Activated CD8-positive, alpha-beta memory T cell treated with anti-CD3 and anti-CD28 coated beads, Interleukin-2, amount 50 U/mL, for 48 hours (primary cell): ENCODE results near the gene TTC4.

ENCODE experiments used
- DNase-seq: peaks from one replicate; pipeline ENCODE4 v3.0.0-alpha.2; 2020

Gene TTC4, protein sequence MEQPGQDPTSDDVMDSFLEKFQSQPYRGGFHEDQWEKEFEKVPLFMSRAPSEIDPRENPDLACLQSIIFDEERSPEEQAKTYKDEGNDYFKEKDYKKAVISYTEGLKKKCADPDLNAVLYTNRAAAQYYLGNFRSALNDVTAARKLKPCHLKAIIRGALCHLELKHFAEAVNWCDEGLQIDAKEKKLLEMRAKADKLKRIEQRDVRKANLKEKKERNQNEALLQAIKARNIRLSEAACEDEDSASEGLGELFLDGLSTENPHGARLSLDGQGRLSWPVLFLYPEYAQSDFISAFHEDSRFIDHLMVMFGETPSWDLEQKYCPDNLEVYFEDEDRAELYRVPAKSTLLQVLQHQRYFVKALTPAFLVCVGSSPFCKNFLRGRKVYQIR

DNA sequence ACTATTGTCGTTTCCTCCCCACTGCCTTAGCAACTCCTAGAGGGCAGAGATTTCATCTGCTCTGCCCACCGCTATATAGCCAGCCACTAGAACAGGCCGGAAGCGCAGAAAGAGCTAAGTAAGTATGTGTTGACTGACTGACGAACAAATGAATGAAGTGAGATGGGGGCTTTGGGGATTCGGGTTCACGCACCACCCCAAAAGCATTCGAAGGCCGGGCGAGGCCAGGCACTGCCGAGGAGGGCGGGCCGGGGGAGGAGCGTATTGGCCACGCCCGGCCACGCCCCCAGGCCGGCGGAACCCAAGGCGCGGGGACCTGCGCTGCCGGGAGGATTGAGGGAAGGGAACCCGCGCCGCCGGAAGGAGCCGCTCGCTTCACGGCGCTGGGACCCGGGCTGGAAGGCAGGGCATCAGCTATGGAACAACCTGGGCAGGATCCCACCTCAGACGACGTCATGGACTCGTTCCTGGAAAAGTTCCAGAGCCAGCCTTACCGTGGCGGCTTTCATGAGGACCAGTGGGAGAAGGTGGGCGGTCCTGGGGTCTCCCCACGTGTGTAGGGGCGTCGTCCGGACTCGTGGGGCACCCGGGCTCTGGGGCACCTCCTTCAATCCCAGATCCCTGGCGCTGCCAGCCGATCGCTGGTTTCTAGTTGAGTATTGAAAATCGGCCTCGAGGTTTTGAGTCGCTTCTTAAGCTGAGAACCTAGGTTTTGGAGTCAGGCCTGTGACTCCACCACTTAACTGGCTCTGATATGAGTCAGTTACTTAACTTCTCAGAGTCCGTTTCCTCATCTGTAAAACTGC is at the start of gene TTC4:
Gene TTC4, plus strand, starts transcription at position 369 of the 806 bp plus-strand sequence. Its CDS starts 48 bp downstream, at position 417.
- peak; percentile 95 for DNase-seq

DNA sequence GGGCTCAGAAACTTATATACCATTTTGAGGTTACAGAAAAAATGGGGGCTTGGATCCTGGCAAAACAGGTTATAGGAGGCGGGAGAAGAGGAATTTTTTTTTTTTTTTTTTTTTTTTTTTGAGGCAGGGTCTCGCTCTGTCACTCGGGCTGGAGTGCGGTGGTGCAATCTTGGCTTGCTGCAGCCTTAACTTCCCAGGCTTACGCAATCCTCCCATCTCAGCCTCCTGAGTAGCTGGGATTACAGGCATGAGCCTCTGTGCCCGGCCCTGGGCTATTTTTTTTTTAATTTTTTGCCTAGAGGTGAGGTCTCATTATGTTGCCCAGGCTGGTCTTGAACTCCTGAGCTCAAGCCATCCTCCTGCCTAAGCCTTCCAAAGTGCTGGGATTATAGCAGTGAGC is 49.3 kb upstream of the TTC4 start:
- no peak for DNase-seq

DNA sequence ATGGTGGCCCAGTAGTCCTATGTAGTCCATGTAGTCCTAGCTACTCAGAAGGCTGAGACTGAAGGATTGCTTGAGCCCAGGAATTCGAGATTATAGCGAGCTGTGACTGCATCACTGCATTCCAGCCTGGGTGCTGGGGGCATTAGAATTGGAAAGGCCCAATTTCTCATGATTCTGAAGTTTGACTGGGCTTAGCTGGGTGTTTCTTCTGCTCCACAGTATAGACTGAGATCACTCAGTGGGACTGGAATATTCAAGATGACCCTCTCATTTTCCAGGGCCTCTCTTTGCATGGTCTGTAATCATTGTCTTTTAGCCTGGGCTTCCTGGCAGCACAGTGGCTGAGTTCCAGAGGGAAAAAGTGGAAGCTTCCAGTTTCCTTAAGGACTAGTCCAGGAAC is 47.9 kb upstream of the TTC4 start:
- DNase-seq, result no peak

DNA sequence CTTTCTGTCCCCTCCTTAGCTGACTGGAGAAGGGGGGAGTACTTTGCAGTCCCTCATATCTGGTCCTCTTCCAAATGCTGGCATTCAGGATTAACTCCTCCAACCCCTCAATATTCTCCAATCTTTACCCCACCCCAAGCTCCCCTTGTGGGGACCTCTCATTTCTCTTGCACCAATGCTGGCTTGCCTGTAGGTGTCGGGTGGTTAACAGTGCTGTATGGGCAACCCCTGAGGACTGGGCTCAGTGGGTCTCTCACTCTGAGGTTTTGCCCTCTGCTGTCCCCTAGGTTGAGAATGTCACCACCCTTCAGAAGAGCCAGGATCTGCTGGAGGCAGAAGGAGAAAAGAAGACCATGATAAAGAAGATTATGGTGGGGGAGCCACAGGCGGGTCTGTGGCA is 47.1 kb upstream of the TTC4 start:
- no peak for DNase-seq

DNA sequence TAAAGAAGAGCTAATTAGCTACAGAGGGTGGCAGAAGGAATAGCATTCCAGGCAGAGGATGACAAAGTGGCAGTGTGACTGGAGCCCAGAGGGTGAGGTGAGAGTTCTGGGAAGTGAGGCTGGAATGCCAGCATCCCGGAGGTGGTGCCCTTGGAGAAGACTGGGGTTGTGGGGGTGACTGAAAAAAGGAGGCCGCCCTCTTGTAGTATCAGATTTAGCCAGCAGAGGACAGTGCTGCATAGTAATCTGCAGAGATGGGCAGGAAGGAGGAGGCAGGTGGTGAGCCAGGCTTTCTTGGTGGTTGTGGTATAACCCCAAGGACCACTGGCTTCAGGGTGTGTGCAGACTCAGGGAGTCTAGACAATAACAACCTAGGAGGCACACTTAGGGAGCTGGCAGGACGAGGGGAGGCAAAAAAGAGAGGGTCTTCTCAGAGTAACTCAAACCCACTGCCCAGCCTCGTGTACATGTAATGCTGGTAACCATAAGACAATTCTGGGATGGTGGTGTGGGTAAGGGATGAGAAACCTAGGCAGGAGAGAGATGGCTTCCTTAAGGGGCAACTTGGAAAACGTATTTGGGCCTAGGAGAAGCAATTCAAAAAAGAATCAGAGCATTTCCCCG is 43.6 kb upstream of the TTC4 start:
- DNase-seq, result peak; percentile 84

DNA sequence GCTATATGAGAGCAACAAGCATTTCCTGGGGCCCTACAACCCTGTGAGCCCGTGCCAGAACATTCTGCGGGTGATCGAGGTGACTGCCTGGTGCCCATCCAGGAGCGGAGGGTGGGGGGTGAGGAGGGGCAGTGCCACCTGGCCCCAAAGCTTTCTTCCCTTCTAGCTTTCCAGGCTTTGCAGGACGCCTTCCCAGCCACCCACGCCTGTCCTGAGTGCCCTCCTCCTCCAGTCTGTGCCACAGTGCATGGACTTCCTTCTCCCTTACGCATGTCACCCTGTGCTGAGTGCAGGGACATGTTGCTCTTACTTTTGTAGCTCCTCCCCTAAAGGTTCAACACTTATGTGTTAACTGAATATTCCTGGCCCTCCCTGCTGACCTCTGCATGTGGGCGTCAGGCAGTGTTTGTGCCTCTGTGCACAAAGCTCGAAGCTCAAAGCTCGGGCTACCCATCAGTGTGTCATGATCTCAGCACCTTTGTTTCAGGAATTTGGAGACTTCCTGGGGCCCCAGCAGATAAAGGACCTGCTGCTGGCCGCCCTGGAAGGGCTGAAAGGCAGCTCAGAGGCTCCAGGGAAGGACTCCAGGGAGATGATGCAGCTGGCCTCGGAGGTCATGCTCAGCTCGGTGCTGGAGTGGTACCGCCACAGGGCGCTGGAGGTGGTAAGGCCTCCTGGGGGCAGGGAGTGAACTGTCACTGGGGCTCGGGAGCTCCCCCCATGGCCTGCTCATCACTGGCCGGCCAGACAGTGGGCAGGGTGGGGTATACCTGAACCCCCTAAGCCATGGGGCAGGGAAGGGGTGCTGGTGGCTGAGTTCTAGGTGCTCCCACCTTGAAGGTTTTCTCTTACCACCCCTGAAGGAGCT is 36.7 kb upstream of the TTC4 start:
- DNase-seq, result no peak

DNA sequence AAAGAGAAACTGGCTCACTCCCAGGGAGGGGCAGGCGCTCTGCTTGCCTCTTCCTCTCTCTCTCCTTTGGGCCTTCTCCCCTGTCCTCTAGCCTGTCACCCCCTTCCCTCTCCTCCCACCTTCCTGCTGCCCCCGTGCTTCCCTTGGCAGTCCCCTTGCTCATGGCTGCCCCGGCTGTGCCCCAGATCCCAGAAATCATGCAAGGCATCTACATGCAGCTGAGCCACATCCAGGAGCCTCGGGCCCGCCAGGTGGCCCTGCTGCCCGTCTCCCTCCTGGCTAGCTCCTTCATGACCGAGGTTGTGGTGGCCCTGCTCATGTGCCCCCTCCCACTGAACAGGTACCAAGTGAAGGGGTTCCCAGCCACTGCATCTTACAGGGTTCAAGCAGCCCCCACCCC is 36.0 kb upstream of the TTC4 start:
- DNase-seq, result no peak

DNA sequence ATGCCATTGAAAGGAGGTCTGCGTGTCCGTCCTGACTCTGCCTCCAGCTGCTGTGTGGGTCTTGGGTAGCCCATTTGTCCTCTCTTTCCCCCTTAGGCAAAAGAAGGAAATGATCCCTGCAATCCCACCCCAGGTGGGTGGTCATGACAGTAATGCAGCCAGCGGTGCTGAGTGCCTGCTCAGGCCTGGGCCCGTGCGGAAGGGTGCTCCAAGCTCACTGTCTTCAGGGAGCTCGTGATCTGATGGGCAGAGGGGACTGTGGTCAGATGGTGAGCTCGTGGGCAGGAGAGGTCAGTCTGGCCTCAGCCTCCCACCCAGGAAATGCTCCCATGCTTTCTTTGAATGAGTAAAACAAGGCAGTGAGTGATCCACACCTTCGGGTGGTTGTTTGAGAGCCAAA is 35.3 kb upstream of the TTC4 start:
- no peak for DNase-seq

DNA sequence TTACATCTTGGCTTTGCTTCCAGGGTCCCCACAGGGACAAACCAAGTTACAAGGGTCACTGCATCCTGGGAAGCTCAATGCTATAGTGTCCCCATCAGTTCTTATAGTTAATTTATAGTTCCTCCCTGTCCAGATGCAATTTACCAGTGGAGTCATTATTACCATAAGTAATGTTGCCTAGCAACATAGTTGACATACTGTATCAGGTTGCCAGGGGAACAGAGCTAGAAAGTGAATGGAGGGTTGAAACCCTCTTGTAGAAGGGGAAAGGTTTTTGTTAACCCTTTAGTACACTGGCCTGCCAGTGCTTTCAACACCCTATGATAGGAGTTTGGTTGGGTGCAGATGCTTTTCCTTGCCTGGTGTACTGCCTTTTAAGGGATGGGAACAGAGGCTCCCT is 34.3 kb upstream of the TTC4 start:
- no peak for DNase-seq

DNA sequence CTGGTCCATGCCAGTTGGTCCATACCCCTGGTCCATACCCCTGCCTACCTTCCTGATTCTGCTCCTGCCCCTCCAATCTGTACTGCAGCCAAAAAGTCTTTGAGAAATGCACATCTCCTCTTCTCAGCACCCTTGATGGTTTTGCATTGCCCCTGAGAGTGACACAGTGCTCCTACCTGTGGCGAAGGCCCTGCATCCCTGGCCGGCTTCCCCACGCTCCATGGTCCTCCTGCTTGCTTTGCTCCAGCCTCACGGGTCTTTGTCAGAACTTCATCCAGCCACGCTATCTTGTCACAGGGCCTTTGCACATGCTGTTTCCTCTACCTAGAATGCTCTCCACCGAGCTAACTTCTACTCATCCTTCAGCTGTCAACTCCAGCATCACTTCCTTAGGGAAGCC is 32.2 kb upstream of the TTC4 start:
- no peak for DNase-seq

DNA sequence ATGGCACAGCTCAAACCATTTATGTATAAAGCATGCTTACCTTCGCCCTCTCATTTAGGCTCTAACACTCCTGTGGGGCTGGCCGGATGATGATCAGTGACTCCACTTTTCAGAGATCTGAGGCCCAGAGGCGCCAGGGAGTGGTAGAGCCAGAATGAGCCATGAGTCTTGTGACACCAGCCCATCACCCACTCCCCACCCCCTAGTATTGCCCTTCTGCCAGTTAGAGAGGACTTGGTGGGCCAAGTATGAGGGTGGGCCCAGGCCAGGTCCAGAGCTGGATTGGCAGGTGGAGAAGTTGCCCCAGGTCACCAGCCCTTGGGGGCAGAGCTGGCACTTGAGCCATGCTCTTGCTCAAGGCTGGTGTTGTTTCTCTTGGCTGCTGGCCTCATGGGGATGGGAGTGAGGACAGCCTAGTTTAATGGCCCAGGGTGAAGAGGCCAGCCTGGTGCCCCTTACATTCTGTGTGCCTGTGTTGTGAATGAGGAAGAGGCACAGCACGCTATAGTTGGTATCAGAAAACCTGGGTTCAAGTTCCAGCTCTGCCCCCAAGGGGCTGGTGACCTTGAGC is 30.2 kb upstream of the TTC4 start:
- no peak for DNase-seq

DNA sequence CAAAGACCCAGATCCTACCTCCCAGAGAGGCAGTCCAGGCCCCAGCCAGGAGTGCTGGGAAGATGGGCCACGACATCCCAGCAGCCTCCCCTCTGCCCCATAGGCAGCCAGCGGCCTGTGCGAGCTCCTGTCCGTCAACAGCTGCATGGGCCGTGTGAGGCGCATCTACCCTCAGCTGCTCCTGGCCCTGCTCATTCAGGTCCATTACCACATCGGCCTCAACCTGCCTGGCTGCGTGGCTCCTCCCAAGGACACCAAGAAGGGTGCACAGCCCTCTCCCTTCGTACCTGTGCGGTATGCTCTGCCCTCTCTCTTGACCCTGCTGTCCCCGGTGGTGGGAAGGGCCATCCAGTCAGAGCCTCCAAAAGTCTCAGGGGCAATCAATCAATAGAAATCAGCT is 29.5 kb upstream of the TTC4 start:
- DNase-seq, result no peak

DNA sequence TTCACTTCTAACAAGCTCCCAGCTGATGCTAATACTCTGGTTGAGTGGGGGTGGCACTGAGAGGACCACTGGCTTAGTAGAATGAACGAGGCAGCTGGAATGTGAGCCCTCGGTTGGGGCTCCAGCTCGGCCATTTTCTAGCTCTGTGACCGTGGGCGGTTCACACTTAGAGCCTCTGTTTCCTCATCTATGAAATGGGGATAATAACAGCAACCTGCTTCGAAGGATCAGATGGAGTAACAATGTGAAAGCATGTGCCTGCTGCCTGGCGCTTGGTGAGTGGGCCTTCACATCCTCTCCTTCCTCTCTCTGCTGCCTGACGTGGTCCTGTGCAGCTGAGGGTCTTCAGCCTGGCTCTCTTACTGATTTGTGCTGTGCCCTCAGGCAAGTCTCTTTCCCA is 20.9 kb upstream of the TTC4 start:
- DNase-seq, result no peak

DNA sequence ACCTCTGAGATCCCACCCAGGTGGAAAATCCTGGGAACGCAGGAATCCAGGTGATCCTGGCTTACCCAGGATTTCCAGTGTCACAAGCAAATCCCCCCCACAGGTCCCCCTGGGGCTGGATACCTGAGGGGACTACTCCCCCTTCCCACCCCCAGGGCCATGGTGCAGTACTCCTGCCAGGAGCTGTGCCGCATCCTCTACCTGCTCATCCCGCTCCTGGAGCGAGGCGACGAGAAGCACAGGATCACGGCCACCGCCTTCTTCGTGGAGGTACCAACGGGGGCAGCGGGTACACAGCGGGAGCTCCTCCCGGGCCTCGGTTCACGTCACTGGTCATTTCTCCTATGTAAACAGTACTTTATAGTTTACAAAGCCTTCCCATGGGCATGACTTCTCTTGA is 20.4 kb upstream of the TTC4 start:
- no peak for DNase-seq

DNA sequence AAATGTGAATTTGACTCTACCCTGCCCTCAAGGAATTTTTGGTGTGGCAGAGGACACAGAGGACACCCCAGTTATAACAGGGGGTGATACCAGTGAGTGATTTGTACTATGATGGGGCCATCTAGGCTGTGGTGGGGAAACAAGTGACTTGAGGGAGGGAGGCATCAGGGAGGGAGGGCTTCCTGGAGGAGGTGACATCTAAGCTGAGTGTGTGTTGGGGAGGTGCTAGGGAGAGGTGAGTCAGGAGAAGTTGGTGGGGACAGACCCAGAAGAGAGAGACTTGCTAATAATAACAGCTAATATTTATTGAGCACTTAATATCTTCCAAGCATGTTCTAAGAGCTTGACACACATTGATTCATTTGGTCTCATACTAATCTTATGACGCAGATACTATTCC is 19.9 kb upstream of the TTC4 start:
- no peak for DNase-seq

DNA sequence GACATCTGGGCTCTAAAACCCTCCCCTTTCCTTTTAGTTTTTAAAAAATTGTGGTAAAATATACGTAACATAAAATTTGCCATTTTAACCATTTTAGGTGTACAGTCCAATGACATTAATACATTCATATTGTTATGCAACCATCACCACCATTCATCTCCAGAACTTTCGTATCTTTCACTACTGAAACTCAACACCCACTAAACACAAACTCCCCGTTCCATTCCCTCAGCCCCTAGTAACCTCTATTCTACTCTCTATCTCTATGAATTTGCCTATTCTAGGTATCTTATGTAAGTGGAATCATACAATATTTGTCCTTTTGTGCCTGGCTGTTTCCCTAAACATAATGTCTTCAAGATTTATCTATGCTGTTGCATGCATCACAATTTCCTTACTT is 19.4 kb upstream of the TTC4 start:
- DNase-seq, result no peak

DNA sequence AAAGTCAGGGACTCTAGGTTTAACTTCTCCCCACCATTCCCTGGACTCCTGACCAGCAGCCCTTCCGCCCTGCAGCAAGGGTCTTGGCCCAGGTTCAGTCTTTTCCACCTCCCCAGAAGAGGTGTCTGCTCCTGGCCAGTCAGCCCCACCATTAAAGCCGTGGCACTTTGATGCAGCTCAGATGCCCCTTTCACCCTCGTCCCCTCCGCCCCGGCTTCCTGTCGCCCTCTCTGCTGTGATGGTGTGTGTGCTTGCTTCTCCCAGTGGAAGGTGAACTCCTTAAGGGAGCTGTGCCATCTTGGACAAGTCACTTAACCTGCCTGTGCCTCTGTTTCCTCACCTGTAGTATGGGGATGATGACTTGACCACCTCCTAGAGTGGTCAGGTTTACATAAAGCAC is 17.8 kb upstream of the TTC4 start:
- no peak for DNase-seq

DNA sequence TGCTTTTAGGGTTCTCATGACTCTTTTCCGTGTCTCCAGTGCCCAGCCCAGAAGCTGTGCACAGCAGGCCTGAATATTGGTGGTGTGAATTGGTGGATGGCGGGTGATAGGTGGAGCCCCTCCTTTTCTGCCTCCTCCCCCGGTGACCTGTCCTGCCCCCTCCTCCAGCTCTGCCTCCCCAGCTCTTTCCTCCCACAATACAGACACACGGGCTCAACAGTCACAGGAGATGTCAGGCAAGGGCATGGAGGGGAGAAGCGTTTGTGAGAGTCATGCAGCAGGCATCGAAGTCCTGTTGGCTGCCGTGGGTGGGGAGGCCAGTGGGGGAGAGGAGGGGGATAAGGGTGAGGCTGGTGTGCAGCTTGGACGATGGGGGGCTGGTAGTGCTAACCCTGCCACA is 17.3 kb upstream of the TTC4 start:
- DNase-seq, result no peak

DNA sequence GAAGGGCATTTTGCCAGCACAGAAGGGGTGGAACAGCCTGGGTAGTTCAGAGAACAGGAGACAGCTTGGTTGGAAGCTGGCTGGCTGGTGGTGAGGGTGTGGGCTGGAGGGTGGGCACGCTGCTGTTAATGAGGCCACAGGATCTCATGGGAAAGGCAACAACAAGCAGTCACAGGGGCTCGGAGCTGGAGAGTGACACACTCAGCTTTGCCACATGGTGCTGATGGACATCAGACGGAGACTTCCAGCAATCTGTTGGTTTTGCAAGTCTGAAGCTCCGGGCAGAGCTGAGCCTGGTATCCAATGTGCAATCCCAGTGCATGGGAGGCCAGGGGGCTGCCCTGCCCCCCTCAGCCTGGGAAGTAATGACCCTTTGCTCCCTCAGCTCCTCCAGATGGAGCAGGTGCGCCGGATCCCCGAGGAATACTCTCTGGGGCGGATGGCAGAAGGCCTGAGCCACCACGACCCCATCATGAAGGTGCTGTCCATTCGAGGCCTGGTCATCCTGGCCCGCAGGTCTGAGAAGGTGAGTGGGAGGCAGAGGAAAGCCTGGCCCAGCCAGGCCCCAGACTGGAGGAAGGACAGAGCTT is 15.6 kb upstream of the TTC4 start:
- DNase-seq, result no peak

DNA sequence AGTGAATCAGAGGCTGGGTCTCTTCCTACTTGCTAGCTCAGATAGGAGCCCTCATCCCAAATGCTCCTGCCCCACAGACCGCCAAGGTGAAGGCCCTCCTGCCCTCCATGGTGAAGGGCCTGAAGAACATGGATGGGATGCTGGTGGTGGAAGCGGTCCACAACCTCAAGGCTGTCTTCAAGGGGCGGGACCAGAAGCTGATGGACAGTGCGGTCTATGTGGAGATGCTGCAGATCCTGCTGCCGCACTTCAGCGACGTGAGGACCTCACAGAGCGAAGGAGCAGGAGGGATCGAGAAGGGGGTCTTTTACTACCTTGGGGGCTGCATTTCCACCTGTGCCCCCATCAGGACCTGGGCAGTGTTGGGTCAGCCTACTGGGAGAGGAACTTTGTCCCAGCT is 14.6 kb upstream of the TTC4 start:
- no peak for DNase-seq

DNA sequence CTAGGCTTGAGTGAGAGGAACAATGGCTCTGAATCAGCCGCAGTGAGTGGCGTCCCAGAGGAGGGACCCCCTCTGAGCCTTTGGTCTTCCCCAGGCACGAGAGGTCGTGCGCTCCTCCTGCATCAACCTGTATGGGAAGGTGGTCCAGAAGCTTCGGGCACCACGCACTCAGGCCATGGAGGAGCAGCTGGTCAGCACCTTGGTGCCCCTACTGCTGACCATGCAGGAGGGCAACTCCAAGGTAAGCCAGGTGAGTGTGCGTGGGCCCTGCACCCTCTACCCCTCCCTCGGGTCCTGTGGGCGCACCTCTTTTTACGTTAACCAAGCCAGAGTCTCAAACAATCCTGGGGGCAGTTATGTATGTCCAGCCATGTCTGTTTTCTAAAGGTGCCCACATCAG is 13.7 kb upstream of the TTC4 start:
- no peak for DNase-seq

DNA sequence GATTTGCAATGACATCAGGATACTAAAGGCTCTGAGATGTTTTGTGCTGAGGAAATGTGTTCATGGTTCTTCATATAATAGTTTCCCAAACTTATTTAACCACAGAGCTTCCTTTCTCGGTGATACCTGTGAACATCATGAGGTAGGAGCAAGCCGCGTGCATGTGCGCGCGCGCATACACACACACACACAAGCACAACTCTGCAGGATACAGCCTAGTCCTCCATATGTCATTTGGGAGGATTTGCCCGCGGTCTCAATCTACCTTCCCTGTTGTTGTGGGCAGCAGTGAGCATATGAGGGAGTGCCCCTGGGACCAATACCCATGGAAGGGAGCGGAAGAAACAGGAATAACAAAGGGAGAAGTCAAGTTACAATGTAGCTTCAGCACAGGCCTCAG is 12.2 kb upstream of the TTC4 start:
- DNase-seq, result no peak
